Endothelial cell of umbilical vein (primary cell): ENCODE measurements around the gene ACTMAP. TPM values are rescaled to one million over a fixed set of nuclear protein-coding genes. Genes with fewer than 3 reads are reported as not detected.
A peak's percentile ranks its signal among the peaks of the same experiment; 100 is the strongest.

Source experiments
- BruUV-seq: library from RNA; stranded (reverse); fragments of 400-500 nt; replicated peaks from 2 replicates; lab custom pipeline; 2021; lab: Mats Ljungman, UMichigan
- CTCF ChIA-PET: fragments of 300-600, 350-600 bp; sonication (Branson Sonifier 250); formaldehyde crosslinking; loops from one replicate; lab custom pipeline; 2021; ENCODE audit warnings: antibody characterized with exemption, inconsistent platforms; lab: Charles Lee
- POLR2A ChIA-PET: fragments of 300-600, 350-600 bp; sonication (Branson Sonifier 250); formaldehyde crosslinking; loops from one replicate; lab custom pipeline; 2021; ENCODE audit warnings: antibody characterized with exemption, inconsistent platforms; lab: Charles Lee
- DNase-seq: peaks from one replicate; pipeline ENCODE4 v3.0.0-alpha.2; 2011; ENCODE audit warnings: low read depth, low spot score
- FAIRE-seq: peaks from 2 replicates; lab custom pipeline; 2011; peaks lifted over from hg19 to GRCh38; lab: Jason Lieb, UNC
- H2AFZ ChIP-seq: 2 replicates; pipeline ENCODE4 v1.6.0; 2012; ENCODE audit warnings: low read depth, low read length, control low read depth, inconsistent platforms
- H3K27ac ChIP-seq: 2 replicates; pipeline ENCODE4 v1.5.1; 2011; ENCODE audit warnings: low read depth, mild to moderate bottlenecking, control low read depth, low read length, moderate library complexity; ENCODE audit not compliant: insufficient read depth
- H3K27me3 ChIP-seq, 2 experiments: 2 replicates each; pipeline versions ENCODE4 v1.6.0 to v1.6.1; 2011; ENCODE audit warnings: low read length in 2 of 2, mixed read lengths in 1 of 2; ENCODE audit not compliant: control insufficient read depth in 2 of 2, insufficient read depth in 2 of 2
- H3K36me3 ChIP-seq, 2 experiments: 2 replicates in 1 of 2; 3 replicates in 1 of 2; pipeline ENCODE4 v1.5.1; 2011; ENCODE audit warnings: low read length in 2 of 2, mild to moderate bottlenecking in 1 of 2, moderate library complexity in 1 of 2; ENCODE audit not compliant: control insufficient read depth in 2 of 2, insufficient read depth in 2 of 2; ENCODE audit errors: extremely low read depth in 1 of 2
- H3K4me1 ChIP-seq: 3 replicates; pipeline ENCODE4 v1.5.1; 2011; ENCODE audit warnings: mild to moderate bottlenecking, low read length; ENCODE audit not compliant: control insufficient read depth, insufficient read depth; ENCODE audit errors: extremely low read depth
- H3K4me2 ChIP-seq: 2 replicates; pipeline ENCODE4 v1.6.1; 2011; ENCODE audit warnings: low read length, control low read depth, mixed read lengths; ENCODE audit not compliant: insufficient read depth
- H3K4me3 ChIP-seq, 3 experiments: fragments of 200-600 bp in 1 of 3; sonication (generic), shearing (Covaris generic) in 1 of 3; replicated peaks in 1 of 3; 2 replicates each; pipeline ENCODE4 v1.5.1; 2011 to 2016; ENCODE audit warnings: control low read depth in 3 of 3, low read length in 3 of 3, mild to moderate bottlenecking in 2 of 3, inconsistent platforms in 1 of 3, low read depth in 1 of 3, moderate library complexity in 1 of 3; ENCODE audit not compliant: insufficient read depth in 1 of 3
- H3K79me2 ChIP-seq: 2 replicates; pipeline ENCODE4 v1.6.0; 2012; ENCODE audit warnings: low read length, inconsistent platforms; ENCODE audit not compliant: control insufficient read depth, insufficient read depth
- H3K9ac ChIP-seq: replicated peaks from 2 replicates; pipeline ENCODE3; 2011; ENCODE audit warnings: low read length, control low read depth; ENCODE audit not compliant: insufficient read depth; ENCODE audit errors: extremely low read depth
- H3K9me1 ChIP-seq: replicated peaks from 3 replicates; pipeline ENCODE4 v1.6.0; 2011; ENCODE audit warnings: mild to moderate bottlenecking, low read length; ENCODE audit not compliant: control insufficient read depth, insufficient read depth; ENCODE audit errors: extremely low read depth
- H3K9me3 ChIP-seq: replicated peaks from 2 replicates; pipeline ENCODE4 v1.5.1; 2012; ENCODE audit warnings: low read length, inconsistent platforms; ENCODE audit not compliant: control insufficient read depth, insufficient read depth
- H4K20me1 ChIP-seq: replicated peaks from 2 replicates; pipeline ENCODE3; 2011; ENCODE audit warnings: mild to moderate bottlenecking, low read length; ENCODE audit not compliant: control insufficient read depth, insufficient read depth; ENCODE audit errors: extremely low read depth
- EZH2 ChIP-seq: IDR thresholded peaks from 2 replicates; pipeline ENCODE4 v1.6.1; 2012; ENCODE audit warnings: borderline replicate concordance, low read depth, mild to moderate bottlenecking, moderate library complexity, low read length, inconsistent platforms; ENCODE audit not compliant: severe bottlenecking
- FOS ChIP-seq: IDR thresholded peaks from 2 replicates; pipeline ENCODE4 v1.6.1; 2011; ENCODE audit warnings: mild to moderate bottlenecking, low read length, moderate library complexity, borderline replicate concordance; ENCODE audit not compliant: insufficient read depth
- GATA2 ChIP-seq: IDR thresholded peaks from 2 replicates; pipeline ENCODE4 v1.7.0; 2011; ENCODE audit warnings: low read depth, mild to moderate bottlenecking, moderate library complexity, mixed read lengths, low read length; ENCODE audit not compliant: insufficient read length, insufficient read depth
- JUN ChIP-seq: IDR thresholded peaks from 2 replicates; pipeline ENCODE4 v1.6.1; 2011; ENCODE audit warnings: borderline replicate concordance, low read depth; ENCODE audit not compliant: insufficient read length, insufficient read depth
- MYC ChIP-seq: IDR thresholded peaks from one replicate; pipeline ENCODE4 v1.6.1; 2011; ENCODE audit warnings: mild to moderate bottlenecking, low read depth, low read length
- POLR2A ChIP-seq: IDR thresholded peaks from 2 replicates; pipeline ENCODE4 v1.6.1; 2012; ENCODE audit warnings: low read depth, mild to moderate bottlenecking, control low read depth, low read length
- POLR2AphosphoS5 ChIP-seq: IDR thresholded peaks from 2 replicates; pipeline ENCODE4 v1.6.1; 2012; ENCODE audit warnings: low read depth, mild to moderate bottlenecking, control low read depth, low read length, moderate library complexity; ENCODE audit not compliant: insufficient read depth
- dilution Hi-C: fragments of 300-500 bp; cut with MboI; formaldehyde crosslinking; loops from one replicate; pipeline ENCODE4 v1.15.0; 2019; ENCODE audit warnings: low sequenced_read_pairs; ENCODE audit not compliant: extremely low pct_ligation_motif_present
- intact Hi-C: fragments of 100-400 bp; cut with micrococcal nuclease; formaldehyde crosslinking; loops from one replicate; pipeline ENCODE4 v1.10.0; 2022
- polyA plus RNA-seq, 4 experiments: library from polyadenylated mRNA; depleted of rRNA in 3 of 4; stranded (reverse) in 3 of 4; unstranded in 1 of 4; fragments of >200 nt; gene quantifications; 2 replicates each; pipeline versions ENCODE4 v1.2.1 to v1.2.3, GENCODE V29; 2011 to 2012; ENCODE audit warnings: missing spikeins in 1 of 4
- total RNA-seq: library from RNA; stranded (reverse); gene quantifications from 2 replicates; pipeline ENCODE4 v1.2.3, GENCODE V29; 2021
- TF ChIP-seq, protein P1 (sequence below): IDR thresholded peaks from 2 replicates; pipeline ENCODE4 v1.6.1; 2011; ENCODE audit not compliant: insufficient read depth, insufficient read length
- TF ChIP-seq, protein P2 (sequence below), 2 donors: IDR thresholded peaks; 1 replicate in 1 of 2; 2 replicates in 1 of 2; pipeline ENCODE4 v1.5.1; 2011; ENCODE audit warnings: low read length in 2 of 2, mild to moderate bottlenecking in 2 of 2, moderate library complexity in 2 of 2, control low read depth in 1 of 2, inconsistent platforms in 1 of 2, low read depth in 1 of 2; ENCODE audit not compliant: insufficient read depth in 1 of 2; ENCODE audit errors: extremely low read depth in 1 of 2

Gene ACTMAP
- total and polyA plus RNA-seq, 2 donors (not counting 3 experiments of a cell fraction or from before 2014, with no cell fraction given) = 5.2 to 9.1 TPM

DNA sequence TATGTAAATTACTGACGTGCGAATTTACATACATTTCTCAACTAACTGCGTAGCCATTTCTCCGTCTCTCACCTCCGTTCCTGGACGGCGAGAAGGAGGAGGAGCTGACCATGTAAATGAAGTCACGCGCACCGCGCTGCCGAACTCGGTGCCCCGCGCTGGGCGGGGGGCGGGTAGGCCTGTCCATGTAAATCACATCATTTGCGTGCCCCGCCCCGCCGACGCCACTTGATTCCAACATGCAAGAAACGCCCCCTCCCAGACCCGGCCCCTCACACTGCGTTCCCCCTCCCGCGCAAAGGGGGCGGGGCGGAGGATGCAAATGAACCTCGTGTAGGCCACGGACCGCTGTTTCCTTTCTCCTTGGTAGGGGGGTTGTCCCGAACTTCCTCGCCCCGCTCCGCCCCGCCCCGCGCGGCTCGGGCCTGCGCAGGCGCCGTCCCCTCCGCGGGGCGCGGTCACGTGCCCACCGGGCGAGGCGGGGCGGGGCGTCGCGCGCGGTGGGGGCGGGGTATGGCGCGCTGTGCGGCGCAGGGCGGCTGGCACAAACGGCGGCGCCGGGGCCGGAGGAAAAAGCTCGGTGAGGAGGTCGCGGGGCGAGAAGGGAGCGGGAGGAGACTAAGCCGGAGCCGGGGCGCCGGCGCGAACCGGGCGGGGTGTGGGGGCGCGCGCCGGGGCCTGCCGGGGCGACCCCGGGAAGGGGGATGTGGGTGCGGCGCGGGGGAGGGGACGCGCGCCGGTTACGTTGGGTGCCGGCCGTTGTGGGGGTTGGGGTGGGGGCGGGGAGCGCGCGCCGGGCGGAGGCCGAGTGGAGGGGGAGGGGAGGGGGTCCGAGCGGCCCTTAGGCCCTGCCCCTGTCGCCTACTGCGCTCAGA, 48.6 kb upstream of the ACTMAP start, which contains the start of gene EGLN2:
Gene EGLN2, plus strand, starts transcription at position 509 of the 875 bp plus-strand sequence. CDS start 1,382 bp downstream, outside the sequence.
- H4K20me1 ChIP-seq = no peaks in the 10 kb centered on the region
- peak; percentile 98 for FAIRE-seq
- peak within 1 kb of the TSS; percentile 71 to 86 (median 79) for H3K4me3 ChIP-seq
- ChIA-PET CTCF (interaction anchor here (0.6 to 2.5 kb wide), 26 partner anchors 9 to 464 kb away, joined by 3 to 39 read pairs (median 4); partner anchors contain the start of genes ACTMAP, COQ8B, ITPKC and RAB4B), POLR2A (interaction anchor here (0.6 to 4.5 kb wide), 4 partner anchors 8 to 56 kb away, joined by 3 to 23 read pairs (median 4); partner anchors contain the start of genes ACTMAP, RAB4B and SNRPA)
- no peaks in the 10 kb centered on the region for H3K27me3 ChIP-seq
- no peaks in the 10 kb centered on the region for H3K9me3 ChIP-seq
- dilution Hi-C loops = no loop called here
- intact Hi-C loops = loop anchor here (1.0 to 2.0 kb wide), 4 partner anchors 21 to 82 kb away; partner anchors contain the start of genes ACTMAP, COQ8B, ITPKC and RAB4B
- peak; percentile 100 for DNase-seq
- H3K9me1 ChIP-seq = no peaks in the 10 kb centered on the region
- peak within 1 kb of the TSS; percentile 71 for H3K27ac ChIP-seq
- H3K4me1 ChIP-seq = peaks cover 47% of the 10 kb centered on the region
- TF ChIP-seq MYC (no peak), JUN (no peak), POLR2A (no peak), POLR2AphosphoS5 (no peak), GATA2 (no peak), FOS (no peak), EZH2 (no peak)
- TF ChIP-seq, protein P1, sequence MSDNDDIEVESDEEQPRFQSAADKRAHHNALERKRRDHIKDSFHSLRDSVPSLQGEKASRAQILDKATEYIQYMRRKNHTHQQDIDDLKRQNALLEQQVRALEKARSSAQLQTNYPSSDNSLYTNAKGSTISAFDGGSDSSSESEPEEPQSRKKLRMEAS = no peak
- TF ChIP-seq, protein P2, sequence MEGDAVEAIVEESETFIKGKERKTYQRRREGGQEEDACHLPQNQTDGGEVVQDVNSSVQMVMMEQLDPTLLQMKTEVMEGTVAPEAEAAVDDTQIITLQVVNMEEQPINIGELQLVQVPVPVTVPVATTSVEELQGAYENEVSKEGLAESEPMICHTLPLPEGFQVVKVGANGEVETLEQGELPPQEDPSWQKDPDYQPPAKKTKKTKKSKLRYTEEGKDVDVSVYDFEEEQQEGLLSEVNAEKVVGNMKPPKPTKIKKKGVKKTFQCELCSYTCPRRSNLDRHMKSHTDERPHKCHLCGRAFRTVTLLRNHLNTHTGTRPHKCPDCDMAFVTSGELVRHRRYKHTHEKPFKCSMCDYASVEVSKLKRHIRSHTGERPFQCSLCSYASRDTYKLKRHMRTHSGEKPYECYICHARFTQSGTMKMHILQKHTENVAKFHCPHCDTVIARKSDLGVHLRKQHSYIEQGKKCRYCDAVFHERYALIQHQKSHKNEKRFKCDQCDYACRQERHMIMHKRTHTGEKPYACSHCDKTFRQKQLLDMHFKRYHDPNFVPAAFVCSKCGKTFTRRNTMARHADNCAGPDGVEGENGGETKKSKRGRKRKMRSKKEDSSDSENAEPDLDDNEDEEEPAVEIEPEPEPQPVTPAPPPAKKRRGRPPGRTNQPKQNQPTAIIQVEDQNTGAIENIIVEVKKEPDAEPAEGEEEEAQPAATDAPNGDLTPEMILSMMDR (IDR thresholded peaks at IDR 0.05; ENCODE audit: extremely low read depth in 1 of 2, insufficient read depth in 1 of 2, low read depth in 1 of 2, low read length in 2 of 2) = no peak
- H3K79me2 ChIP-seq = peaks cover 44% of the 10 kb centered on the region
- peak within 1 kb of the TSS; percentile 50 for H2AFZ ChIP-seq
- peak within 1 kb of the TSS; percentile 86 for H3K4me2 ChIP-seq
- BruUV-seq = no TSS peak
- peaks cover 0 to 18% of the 10 kb centered on the region in 2 experiments for H3K36me3 ChIP-seq
- H3K9ac ChIP-seq = peak within 1 kb of the TSS; percentile 78
